AG09309 (cell line): ENCODE results near the gene NTN3.

Experiments used
- DNase-seq: peaks from one replicate; pipeline ENCODE4 v3.0.0-alpha.2; 2010; ENCODE audit warnings: low read depth
- H3K4me3 ChIP-seq: 2 replicates; pipeline ENCODE4 v1.5.1; 2011; ENCODE audit warnings: mild to moderate bottlenecking, low read depth, low read length, moderate library complexity; ENCODE audit not compliant: control insufficient read depth
- CTCF ChIP-seq: IDR thresholded peaks from 2 replicates; pipeline ENCODE4 v1.5.1; 2011; ENCODE audit warnings: mild to moderate bottlenecking, low read depth, low read length, inconsistent platforms; ENCODE audit not compliant: insufficient read depth, control insufficient read depth; ENCODE audit errors: missing control alignments

NTN3 gene

GRCh38 chr16:2455081-2455845 lies 15.8 kb upstream of the NTN3 start:
- no peak overlapping the region for H3K4me3 ChIP-seq
- no peak for TF ChIP-seq CTCF
- no peak for DNase-seq

GRCh38 chr16:2456551-2457153 lies 14.4 kb upstream of the NTN3 start:
- TF ChIP-seq CTCF = no peak
- no peak overlapping the region for H3K4me3 ChIP-seq
- DNase-seq = no peak

- no peak overlapping the region for H3K4me3 ChIP-seq
- TF ChIP-seq CTCF = no peak
- DNase-seq = no peak
These were observed 13.8 kb upstream of the NTN3 start for GRCh38 chr16:2457267-2457666.

GRCh38 chr16:2457946-2458345 lies 13.2 kb upstream of the NTN3 start:
- H3K4me3 ChIP-seq = no peak overlapping the region
- DNase-seq = no peak
- no peak for TF ChIP-seq CTCF

- H3K4me3 ChIP-seq = peak overlapping the region; percentile 64
- TF ChIP-seq CTCF = no peak
- DNase-seq = no peak
These were observed 12.0 kb upstream of the NTN3 start for GRCh38 chr16:2458887-2459646.

GRCh38 chr16:2459647-2460390 lies 11.3 kb upstream of the NTN3 start, which contains the start of gene TEDC2:
Gene TEDC2 (plus strand): TSS chr16:2460109. CDS start chr16:2460145, 36 bp downstream.
- peak; percentile 50 for DNase-seq
- TF ChIP-seq CTCF = no peak
- H3K4me3 ChIP-seq = peak within 1 kb of the TSS; percentile 64
